ENCODE data around the gene SLC39A11. TPM values are rescaled to one million over a fixed set of nuclear protein-coding genes. Genes with fewer than 3 reads are reported as not detected.
"Not testable (repeated sequence)": the region's sequence is repeated elsewhere in the genome, so short reads cannot be mapped to it uniquely, and the experiment has no call there.

SLC39A11 gene
- polyA plus RNA-seq, 1 donor: 24.4 TPM

DNA sequence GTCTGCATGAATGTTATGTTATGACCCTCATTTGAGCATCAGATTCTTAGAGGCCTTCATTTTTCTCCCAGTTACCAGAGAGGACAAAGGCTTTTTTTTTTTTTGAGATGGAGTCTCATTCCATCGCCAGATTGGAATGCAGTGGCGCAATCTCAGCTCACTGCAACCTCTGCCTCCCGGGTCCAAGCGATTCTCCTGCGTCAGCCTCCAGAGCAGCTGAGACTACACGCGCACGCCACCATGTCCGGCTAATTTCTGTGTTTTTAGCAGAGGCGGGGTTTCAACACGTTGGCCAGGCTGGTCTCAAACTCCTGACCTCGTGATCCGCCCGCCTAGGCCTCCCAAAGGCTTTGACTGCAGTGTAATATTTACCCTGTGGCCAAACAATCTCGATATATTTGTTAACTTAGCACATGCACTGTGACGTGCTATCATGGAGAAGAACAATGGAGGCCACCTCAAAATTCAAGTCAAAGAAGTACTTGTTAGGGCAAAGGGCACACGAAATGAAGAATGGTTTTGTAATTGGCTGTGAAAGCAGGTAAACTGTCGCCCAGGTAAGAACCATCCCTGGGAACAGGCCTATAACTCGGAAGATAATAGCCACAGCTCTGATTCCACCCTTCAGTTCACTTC, 303.4 kb downstream of the SLC39A11 start:
- no peak for DNase-seq

DNA sequence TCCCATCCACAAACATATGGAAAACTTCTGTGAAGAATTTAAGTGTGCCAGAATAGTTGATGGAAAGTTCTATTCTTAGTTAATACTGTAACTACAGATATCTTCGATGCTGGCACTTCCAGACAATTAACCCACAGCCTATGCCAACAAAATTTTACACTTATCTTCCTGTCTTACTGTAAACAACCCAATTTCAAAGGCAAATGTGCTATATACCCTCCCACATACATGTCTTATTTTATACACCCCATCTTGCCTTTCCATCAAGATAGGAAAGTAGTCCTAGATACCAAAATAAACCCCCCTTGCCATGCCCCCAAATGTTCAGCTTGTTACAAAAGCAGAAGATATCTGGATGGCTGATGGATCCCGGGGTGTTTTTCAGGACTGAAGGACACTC, 306.3 kb downstream of the SLC39A11 start:
- no peak for DNase-seq

DNA sequence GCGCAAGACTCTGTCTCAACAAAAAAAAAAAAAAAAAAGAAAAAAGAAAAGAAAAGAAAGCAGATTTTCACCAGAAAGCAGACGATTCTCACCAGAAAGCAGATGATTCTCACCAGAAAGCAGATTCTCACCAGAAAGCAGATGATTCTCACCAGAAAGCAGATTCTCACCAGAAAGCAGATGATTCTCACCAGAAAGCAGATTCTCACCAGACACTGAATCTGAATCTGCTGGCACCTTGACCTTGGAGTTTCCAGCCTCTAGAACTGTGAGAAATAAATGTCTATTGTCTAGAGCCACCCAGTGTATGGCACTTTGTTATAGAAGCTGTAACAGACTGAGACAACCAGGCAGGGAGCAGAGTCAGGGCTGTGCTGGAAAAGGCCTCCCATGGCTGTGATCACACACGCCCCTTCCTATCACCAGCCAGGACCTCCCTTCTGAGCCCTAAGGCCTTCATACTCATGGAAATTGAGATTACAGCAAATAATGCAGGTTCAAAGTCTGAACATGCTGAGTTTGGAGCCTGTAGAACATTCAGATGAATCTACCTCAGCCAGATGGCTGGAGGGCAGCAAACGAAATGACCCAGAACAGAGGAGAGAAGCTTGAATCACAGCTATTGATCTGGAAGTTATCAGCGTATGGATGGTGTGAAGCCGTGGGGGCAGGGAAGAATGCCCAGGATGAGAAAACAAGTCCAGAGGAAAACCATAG, 309.3 kb downstream of the SLC39A11 start:
- DNase-seq: no peak

DNA sequence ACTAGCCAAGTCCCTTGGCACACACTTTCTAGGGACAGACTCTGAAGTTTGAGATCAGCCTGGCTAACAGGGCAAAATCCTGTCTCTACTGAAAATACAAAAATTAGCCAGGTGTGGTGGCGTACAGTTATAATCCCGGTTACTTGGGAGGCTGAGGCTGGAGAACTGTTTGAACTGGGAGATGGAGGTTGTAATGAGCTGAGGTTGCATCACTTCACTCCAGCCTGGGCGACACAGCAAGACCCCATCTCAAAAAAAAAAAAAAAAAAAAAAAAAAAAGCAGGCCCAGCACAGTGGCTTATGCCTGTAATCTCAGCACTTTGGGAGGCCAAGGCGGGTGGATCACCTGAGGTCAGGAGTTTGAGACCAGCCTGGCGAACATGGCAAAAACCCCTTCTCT, 310.1 kb downstream of the SLC39A11 start:
- not testable (repeated sequence) for DNase-seq

DNA sequence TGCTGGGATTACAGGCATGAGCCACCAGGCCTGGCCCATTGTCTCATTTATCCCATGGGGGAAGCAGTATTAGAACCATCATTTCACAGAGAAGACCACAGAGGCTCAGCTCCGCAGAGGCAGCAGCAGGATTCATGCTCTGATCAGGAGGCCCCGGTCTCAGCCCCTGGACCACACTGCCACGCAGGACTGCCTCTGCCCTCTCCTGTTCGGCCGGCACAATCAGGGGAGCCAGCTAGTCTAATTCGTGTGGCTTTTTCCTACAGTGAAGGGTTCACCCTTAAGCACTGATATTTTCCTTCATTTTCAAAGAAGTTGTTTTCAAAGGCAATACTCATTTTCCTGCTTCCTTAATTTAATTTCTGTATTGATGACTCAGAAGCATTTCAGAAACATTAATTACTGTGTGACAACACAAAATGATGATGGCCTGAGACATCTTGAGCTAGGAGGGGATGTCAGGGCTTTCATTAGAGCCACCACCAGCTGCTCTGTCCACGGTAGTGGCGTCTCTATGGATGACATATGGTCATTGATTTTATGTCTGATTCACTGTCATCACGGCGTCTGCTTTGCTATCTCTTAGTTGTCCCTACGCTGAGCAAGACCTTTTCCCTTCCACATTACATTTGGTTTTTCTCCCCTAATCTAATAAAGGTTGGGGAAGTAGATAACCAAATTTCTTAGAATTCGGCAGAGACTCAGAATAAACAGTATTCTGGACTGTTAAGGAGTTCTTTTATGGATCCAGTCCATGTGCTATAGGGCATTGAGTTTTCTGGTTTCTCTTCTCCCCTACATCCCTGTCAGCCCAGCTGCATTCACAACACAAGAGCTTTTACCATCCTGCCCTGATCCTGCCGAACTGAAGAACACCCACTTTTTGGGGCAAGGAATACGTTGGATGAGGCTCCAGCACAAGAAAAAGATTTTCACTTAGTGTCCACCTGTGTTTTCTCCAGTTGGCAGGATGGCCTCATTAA, 314.0 kb downstream of the SLC39A11 start:
- no peak for DNase-seq

DNA sequence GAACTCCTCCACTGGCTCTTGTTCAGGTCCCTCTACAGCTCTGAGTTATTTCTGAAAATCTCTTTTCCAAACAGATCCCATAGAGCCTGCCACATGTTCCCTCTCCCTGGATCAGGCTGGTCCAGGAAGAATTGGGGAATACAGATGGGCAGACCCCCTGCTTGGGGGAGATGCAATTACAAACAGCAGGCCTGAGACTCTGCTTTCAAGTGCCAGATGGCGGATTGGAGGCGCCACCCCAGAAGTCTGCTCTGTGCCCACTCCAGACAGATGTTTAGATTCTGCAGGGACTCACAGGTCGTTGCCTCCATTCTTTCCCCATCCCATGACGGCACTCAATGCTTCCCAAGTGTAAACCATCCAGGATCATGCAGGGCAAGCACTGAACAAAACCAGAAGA, 316.6 kb downstream of the SLC39A11 start:
- DNase-seq: no peak

DNA sequence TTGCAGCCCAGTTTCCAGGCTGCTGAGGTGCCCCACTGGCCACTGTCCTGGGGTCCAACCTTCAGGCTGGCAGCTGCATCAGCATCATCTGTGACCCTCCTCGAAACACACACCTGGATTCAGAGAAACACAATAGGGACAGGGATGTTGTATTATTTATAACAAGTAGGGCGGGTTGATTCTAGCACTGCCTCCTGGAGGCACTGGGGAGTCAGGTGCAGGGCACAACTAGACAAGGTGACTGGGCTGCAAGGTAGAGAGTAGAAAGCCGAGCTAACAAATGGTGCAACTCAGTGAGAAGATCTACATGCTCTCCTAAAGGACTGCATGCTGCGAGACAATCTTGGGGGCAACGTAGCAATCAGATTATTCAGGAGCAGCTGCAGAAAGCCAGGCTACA, 317.3 kb downstream of the SLC39A11 start:
- no peak for DNase-seq

DNA sequence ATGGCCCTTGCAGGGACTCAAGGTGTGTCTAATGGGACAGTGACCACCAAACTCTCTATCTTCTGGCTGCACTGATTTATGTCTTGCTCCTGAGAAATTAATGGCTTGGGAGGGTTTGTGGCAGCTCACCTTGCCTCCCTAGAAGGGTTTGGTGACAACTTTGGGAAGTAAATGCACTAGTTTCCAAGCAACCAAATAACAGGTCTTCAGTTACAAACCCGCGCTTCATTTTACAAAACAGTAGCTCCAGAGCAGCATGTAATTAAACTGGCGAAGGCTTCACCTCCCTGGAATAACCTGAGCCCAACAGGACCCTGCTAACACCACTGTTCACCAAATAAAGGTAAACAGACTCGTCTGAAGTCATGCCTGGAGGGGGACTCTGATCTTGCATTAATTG, 318.3 kb downstream of the SLC39A11 start:
- DNase-seq: peak; percentile 85

DNA sequence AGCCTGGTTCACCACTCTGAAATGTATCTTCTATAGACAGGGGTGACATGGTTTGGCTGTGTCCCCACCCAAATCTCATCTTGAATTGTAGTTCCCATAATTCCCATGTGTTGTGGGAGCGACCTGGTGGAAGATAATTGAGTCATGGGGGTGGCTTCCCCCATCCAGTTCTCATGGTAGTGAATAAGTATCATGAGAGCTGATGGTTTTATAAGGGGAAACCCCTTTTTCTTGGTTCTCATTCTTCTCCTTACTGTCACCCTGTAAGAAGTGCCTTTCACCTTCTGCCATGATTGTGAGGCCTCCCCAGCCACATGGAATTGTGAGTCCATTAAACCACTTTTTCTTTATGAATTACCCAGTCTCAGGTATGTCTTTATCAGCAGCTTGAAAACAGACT, 319.3 kb downstream of the SLC39A11 start:
- DNase-seq: not testable (repeated sequence)

DNA sequence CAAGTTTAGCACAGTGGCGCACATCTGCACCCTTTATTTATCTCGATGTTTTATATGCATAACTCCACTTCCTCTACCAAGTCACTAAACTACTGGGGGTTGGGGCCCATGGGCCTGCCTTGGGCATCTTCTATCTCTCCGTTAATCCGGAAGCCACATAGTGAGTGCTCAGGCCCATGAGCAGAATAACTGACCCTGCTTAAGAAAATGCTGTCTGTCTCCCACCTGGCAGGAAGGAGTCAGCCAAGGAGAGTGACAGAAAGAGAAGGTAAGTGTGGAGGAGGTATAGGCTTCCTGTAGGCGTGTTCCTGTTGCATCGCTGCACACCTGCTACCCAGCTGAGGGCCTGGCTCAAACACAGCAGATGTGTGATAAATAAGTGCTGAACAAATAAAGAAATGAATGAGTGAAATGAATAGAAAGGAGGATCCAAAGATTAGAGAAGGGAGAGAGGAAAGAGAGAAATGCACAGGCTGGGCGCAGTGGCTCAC, 320.1 kb downstream of the SLC39A11 start:
- DNase-seq: no peak

DNA sequence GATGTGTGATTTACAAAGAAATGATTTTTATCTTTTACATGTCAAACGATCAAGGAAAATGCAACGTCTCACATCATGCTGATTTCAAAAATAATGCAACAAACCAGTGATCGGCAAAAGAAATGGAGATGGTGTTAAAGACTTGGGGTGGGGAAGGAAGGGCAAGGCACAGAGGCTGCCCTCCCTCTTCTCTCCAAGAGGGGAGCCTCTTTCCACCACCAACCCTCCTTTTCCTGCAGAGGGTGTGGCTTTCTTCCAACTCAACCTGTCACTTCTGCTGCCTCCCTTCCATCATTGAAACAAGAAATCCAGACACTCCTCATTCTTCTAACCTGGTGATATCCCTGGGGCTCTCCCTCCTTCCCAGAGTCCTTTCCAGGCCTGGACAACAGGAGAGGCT, 320.8 kb downstream of the SLC39A11 start:
- DNase-seq: no peak

DNA sequence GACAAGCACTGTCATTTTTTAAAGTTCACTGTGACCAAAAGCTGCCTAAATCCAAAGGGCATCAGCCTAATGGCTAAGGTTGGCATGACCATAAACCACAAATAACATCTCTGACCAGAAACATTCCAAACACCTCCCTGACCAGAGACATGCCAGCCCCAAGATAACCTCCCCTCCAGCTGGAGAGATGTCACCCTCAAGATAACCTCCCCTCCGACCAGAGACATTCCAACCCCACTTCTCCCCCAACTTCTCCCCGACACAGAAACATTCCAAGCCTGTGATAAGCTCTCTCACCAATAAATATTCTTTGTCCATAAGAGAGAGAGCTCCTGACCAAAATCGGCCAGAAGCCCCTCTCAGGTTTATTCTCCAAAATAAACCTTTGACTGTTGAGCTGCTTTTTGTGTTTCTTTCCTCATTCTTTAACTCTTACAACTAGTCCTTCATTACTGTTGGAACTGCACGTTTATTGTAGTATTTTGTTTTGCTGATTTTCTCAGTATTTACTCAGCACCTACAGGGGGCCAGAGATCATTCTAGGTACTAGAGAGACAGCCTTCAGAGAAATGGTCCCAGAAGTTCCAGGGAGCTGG, 325.6 kb downstream of the SLC39A11 start:
- no peak for DNase-seq

DNA sequence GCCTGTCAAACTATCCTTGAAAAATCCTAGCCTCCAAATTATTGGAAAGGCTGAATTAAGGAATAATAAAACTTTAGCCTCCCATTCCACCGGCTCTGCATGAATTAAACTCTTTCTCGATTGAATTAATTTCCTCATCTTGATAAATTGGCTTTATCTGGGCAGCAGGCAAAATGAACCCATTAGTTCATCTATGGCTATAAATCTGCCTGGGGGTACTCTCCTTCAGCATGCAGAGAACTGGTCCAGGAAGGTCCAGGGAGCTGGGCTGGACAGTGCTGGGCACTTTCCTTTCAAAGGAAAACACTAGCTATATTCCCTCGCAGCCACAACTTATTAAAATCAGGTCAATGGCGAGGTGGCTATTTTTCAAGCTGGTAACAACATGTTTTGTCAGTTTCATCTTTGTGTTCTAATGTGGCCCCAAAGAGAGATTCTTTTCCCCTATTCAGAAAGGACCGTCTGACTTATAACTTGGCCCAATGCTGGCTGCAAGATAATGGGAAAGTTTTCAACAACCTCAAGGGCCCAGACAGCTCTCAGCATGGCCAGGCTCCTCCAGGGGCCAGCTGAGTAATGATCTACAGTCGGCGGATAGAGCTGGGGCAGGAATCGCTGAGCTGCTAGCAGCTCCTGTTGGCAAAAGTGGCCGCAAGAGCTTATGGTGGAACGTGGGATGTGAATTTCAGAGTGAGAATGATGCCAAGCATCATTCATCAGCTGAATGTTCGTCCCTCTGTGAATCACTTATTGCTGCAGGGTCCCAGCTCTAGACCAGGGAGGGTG, 326.9 kb downstream of the SLC39A11 start:
- no peak for DNase-seq

DNA sequence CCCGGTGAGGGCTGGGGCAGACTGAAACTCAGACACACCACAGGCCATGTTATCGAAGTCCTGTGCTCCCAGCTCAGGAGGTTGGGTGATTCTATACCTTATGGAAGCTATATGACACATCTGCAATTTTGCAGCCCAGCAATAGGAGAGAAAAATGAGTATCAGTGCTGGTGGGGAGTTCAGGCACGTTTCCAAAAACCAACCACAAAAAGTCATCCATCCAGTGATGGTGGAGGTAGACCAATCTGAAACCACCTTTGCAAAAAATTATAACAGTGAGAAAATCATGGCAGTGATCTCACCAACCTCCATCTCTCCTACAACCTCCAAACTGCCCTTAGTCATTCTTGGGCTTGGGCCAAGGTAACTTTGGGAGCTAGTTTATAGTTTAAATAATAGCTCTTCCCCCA, 327.9 kb downstream of the SLC39A11 start:
- no peak for DNase-seq

DNA sequence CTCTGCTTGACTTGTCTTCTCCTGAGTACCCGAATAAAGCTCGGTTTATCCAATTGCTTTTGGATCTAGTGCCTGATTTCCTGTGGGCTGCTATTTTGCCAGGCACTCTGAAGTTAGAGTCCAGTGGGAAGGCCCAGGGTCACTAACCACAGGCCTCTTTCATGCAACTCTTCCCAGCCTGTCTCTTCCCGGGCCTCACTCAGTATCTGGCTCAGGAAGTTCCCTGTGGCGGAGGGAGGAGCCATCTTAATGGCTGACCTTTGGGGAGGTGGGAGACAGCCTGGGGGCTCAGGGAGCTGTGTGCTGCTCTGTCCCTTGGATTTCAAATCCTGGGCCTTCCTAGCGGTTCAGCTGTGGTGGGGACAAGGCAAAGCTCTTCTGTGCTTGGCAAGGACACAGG, 328.5 kb downstream of the SLC39A11 start:
- DNase-seq: no peak

DNA sequence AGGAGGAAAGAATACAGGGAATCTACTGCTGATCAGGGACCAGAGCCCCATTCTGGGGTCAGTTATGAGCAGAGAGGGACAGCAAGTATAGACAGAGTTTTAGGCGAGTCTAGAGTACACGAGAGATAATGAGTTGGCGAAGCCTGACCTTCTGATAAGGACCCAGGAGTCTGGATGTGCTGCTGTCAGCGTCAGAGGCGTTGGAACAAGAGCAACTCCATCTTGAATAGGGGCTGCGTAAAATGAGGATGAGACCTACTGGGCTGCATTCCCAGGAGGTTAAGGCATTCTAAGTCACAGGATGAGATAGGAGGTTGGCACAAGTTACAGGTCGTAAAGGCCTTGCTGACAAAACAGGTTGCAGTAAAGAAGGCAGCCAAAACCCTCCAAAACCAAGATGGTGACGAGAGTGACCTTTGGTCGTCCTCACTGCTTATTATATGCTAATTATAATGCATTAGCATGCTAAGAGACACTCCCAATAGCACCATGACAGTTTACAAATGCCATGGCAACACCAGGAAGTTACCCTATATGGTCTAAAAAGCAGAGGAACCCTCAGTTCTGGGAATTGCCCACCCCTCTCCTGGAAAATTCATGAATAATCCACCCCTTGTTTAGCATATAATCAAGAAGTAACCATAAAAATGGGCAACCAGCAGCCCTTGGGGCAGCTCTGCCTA, 330.5 kb downstream of the SLC39A11 start:
- not testable (repeated sequence) for DNase-seq

DNA sequence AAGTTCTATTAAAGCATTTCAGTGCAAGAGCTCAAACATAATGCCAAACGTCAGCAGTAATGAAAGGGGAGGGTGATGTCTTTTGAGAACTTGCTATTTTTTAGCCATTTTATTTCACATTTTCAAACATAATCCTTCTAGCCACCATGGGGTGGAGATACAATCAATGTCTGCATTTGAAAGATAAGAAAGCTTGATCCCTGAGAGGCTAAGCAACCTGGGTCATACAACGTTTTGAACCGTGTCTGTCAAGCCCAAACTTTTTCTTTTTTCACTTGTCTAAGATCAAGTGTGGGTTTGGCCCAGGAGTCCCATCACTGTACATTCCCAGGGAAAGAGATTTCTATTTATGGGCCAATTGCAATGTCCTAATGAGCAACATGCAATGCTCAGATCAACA, 331.1 kb downstream of the SLC39A11 start:
- DNase-seq: no peak

DNA sequence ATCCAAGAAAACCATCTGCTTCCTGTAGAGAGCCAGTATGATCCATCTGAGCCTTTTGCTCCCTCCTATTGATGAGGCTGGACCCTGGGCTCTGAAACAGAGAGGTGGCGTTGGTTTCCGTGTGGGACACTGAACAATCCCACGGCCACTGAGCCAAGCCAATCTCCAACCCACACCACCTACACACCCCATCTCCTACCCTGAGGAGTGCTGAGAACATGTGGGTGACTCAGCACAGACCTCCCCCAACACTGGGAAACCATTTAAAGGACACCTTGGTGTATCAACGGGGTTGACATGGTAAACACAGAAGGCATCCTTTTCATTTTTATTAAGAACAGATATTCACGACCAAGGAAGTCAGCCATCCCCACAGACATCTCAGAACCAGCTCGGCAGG, 332.1 kb downstream of the SLC39A11 start:
- DNase-seq: no peak

DNA sequence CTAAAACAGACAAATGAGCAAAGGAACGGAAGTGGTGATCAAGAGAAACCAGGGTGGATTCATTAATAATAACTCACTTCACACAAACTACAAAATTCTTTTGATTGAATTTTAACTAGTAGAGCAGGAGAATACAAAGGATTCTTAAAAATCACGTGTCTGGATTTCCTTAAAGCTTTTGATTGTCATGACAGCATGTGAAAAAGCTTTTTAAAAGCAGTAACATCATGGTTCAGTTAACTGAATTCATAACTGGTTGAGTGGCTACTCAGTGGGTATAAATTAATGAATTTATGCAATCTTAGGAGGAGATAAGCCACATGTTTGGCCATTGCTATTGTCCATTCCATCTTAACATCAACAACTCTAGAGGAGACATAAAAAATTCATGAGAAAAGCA, 333.2 kb downstream of the SLC39A11 start:
- no peak for DNase-seq

DNA sequence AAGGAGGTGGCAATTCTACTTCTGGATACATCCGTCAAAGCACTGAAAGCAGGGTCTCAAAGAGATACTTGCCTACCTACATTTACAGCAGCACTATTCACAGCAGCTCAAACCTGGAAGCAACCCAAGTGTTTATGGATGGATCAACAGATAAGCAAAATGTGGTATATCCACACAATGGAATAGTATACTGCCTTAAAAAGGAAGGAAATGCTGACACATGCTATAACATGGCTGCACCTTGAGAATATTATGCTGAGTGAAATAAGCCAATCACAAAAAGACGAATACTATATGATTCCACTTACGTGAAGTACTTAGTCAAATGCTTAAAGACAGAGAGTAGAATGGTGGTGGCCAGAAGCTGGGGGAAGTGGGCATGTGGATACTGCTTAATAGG, 336.2 kb downstream of the SLC39A11 start:
- DNase-seq: no peak

DNA sequence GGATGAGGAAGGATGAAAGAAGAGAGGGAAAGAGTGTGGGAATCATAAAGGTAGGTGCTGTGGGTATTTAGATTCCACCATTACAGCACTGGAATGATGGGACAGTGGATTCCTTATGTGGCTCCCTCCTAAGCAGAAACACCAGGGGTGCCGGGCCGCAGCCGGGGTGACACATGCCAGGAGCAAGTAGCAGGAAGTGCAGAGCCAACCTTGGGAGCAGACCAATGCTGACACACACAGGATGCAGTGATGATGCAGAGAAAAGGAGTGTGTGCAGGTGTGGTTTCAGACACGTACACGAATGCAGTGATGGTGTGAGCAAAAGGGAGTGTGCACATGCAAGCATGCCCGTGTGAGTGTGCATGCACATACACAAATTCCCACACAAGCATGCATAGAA, 338.0 kb downstream of the SLC39A11 start:
- no peak for DNase-seq

Measured in left kidney (tissue), 2 donors.